Immature natural killer cell (primary cell): ENCODE data around the gene PCNX2. TPM values are rescaled to one million over a fixed set of nuclear protein-coding genes. Genes with fewer than 3 reads are reported as not detected.
A peak's percentile ranks its signal among the peaks of the same experiment; 100 is the strongest.

ENCODE experiments used
- DNase-seq, 3 donors: peaks; one replicate each; pipeline ENCODE4 v3.0.0; 2022; ENCODE audit warnings: mixed read lengths in 1 of 3
- H3K27ac Mint-ChIP-seq, 6 donors: one replicate each; pipeline ENCODE4 v1.8.0; 2020; ENCODE audit warnings: mixed read lengths in 6 of 6, mild to moderate bottlenecking in 5 of 6, inconsistent platforms in 4 of 6, moderate library complexity in 3 of 6
- H3K27me3 Mint-ChIP-seq, 3 donors: one replicate each; pipeline ENCODE4 v1.8.0; 2020 to 2021; ENCODE audit warnings: low read depth in 3 of 3, mild to moderate bottlenecking in 3 of 3, mixed read lengths in 3 of 3, moderate library complexity in 3 of 3, inconsistent platforms in 1 of 3
- H3K36me3 Mint-ChIP-seq, 3 donors: one replicate each; pipeline ENCODE4 v1.8.0; 2020; ENCODE audit warnings: mixed read lengths in 3 of 3, inconsistent platforms in 2 of 3, mild to moderate bottlenecking in 2 of 3
- H3K4me1 Mint-ChIP-seq, 2 donors: one replicate each; pipeline ENCODE4 v1.8.0; 2020; ENCODE audit warnings: inconsistent platforms in 2 of 2, mild to moderate bottlenecking in 2 of 2, mixed read lengths in 2 of 2, moderate library complexity in 1 of 2
- H3K4me3 Mint-ChIP-seq, 5 donors: one replicate each; pipeline ENCODE4 v1.8.0; 2020; ENCODE audit warnings: mild to moderate bottlenecking in 5 of 5, mixed read lengths in 5 of 5, inconsistent platforms in 3 of 5, moderate library complexity in 3 of 5
- H3K9me3 Mint-ChIP-seq, 6 donors: one replicate each; pipeline ENCODE4 v1.8.0; 2020; ENCODE audit warnings: mild to moderate bottlenecking in 6 of 6, mixed read lengths in 6 of 6, inconsistent platforms in 4 of 6, moderate library complexity in 3 of 6
- polyA plus RNA-seq, 3 donors: library from polyadenylated mRNA; unstranded; fragments of 300-500 nt; fragmentation: Illumina TruSeq; gene quantifications; one replicate each; pipeline ENCODE4 v1.2.3, GENCODE V29; 2021

The PCNX2 gene
- polyA plus RNA-seq, 3 donors from 2014 or later = 1.1 to 2.6 TPM; not detected in 1

- Mint-ChIP-seq H3K36me3 (peaks cover 51 to 76% (median 72%) of the 10 kb centered on the region in 3 donors), H3K27ac (no peak overlapping the region)
Observed at GRCh38 chr1:232973652-232974611, 321.6 kb downstream of the PCNX2 start.

GRCh38 chr1:232970508-232970907 is 325.0 kb downstream of the PCNX2 start:
- H3K4me3 Mint-ChIP-seq = no peak overlapping the region
- H3K9me3 Mint-ChIP-seq = peaks cover 0 to 18% (median 9%) of the 10 kb centered on the region in 6 donors
- H3K27ac Mint-ChIP-seq = no peak overlapping the region
- DNase-seq = no peak
- peaks cover 52 to 63% (median 57%) of the 10 kb centered on the region in 3 donors for H3K36me3 Mint-ChIP-seq
- no peaks in the 10 kb centered on the region for H3K27me3 Mint-ChIP-seq
- peaks cover 11 to 18% of the 10 kb centered on the region in 2 donors for H3K4me1 Mint-ChIP-seq

More at GRCh38 chr1:232973652-232974611, 321.6 kb downstream of the PCNX2 start:
- Mint-ChIP-seq H3K27me3 (no peaks in the 10 kb centered on the region), H3K4me1 (peaks cover 12 to 20% of the 10 kb centered on the region in 2 donors), H3K9me3 (peaks cover 0 to 18% (median 9%) of the 10 kb centered on the region in 6 donors), H3K4me3 (no peak overlapping the region)
- no peak for DNase-seq

- Mint-ChIP-seq H3K9me3 (peaks cover 0 to 18% (median 9%) of the 10 kb centered on the region in 6 donors), H3K27me3 (no peaks in the 10 kb centered on the region), H3K4me1 (peaks cover 11 to 18% of the 10 kb centered on the region in 2 donors), H3K4me3 (no peak overlapping the region), H3K27ac (no peak overlapping the region), H3K36me3 (peaks cover 52 to 59% (median 52%) of the 10 kb centered on the region in 3 donors)
- no peak for DNase-seq
Observed at GRCh38 chr1:232969799-232970198, 325.7 kb downstream of the PCNX2 start.

- Mint-ChIP-seq H3K36me3 (peaks cover 44 to 54% (median 47%) of the 10 kb centered on the region in 3 donors), H3K4me1 (peaks cover 11 to 18% of the 10 kb centered on the region in 2 donors), H3K27me3 (no peaks in the 10 kb centered on the region), H3K9me3 (peaks cover 0 to 15% (median 8%) of the 10 kb centered on the region in 6 donors), H3K27ac (peak overlapping the region in 1 of 6 donors; percentile 35), H3K4me3 (no peak overlapping the region)
- peak in 1 of 3 donors; percentile 3 for DNase-seq
Observed at GRCh38 chr1:232968965-232969364, 326.6 kb downstream of the PCNX2 start.

GRCh38 chr1:232968391-232968790 is 327.1 kb downstream of the PCNX2 start:
- H3K4me1 Mint-ChIP-seq = peaks cover 14 to 18% of the 10 kb centered on the region in 2 donors
- peak overlapping the region in 3 of 6 donors; percentile 31 to 40 (median 35) for H3K27ac Mint-ChIP-seq
- H3K36me3 Mint-ChIP-seq = peaks cover 38 to 53% (median 41%) of the 10 kb centered on the region in 3 donors

GRCh38 chr1:232966663-232967062 is 328.9 kb downstream of the PCNX2 start:
- no peak for DNase-seq
- Mint-ChIP-seq H3K4me3 (no peak overlapping the region), H3K27me3 (no peaks in the 10 kb centered on the region), H3K4me1 (peaks cover 18% of the 10 kb centered on the region in 2 donors), H3K9me3 (no peaks in the 10 kb centered on the region), H3K27ac (peak overlapping the region in 1 of 6 donors; percentile 5), H3K36me3 (peaks cover 29 to 40% (median 29%) of the 10 kb centered on the region in 3 donors)

More at GRCh38 chr1:232968391-232968790, 327.1 kb downstream of the PCNX2 start:
- no peaks in the 10 kb centered on the region for H3K27me3 Mint-ChIP-seq
- DNase-seq = no peak
- H3K4me3 Mint-ChIP-seq = no peak overlapping the region
- H3K9me3 Mint-ChIP-seq = peaks cover 0 to 9% (median 2%) of the 10 kb centered on the region in 6 donors

- Mint-ChIP-seq H3K4me1 (peaks cover 18% of the 10 kb centered on the region in 2 donors), H3K36me3 (peaks cover 23 to 37% (median 23%) of the 10 kb centered on the region in 3 donors), H3K27ac (no peak overlapping the region), H3K9me3 (no peaks in the 10 kb centered on the region), H3K4me3 (no peak overlapping the region), H3K27me3 (peaks cover 0 to 2% (median 0%) of the 10 kb centered on the region in 3 donors)
- no peak for DNase-seq
Observed at GRCh38 chr1:232965912-232966217, 329.7 kb downstream of the PCNX2 start.

GRCh38 chr1:232965124-232965911 is 330.2 kb downstream of the PCNX2 start:
- Mint-ChIP-seq H3K27me3 (peaks cover 0 to 2% (median 0%) of the 10 kb centered on the region in 3 donors), H3K9me3 (no peaks in the 10 kb centered on the region), H3K4me3 (no peak overlapping the region), H3K4me1 (peaks cover 18% of the 10 kb centered on the region in 2 donors), H3K27ac (no peak overlapping the region), H3K36me3 (peaks cover 23 to 41% (median 26%) of the 10 kb centered on the region in 3 donors)
- no peak for DNase-seq

GRCh38 chr1:232964601-232965000 is 330.9 kb downstream of the PCNX2 start:
- Mint-ChIP-seq H3K27ac (no peak overlapping the region), H3K4me1 (peaks cover 18% of the 10 kb centered on the region in 2 donors), H3K36me3 (peaks cover 18 to 36% (median 22%) of the 10 kb centered on the region in 3 donors), H3K9me3 (no peaks in the 10 kb centered on the region), H3K27me3 (peaks cover 0 to 2% (median 0%) of the 10 kb centered on the region in 3 donors), H3K4me3 (no peak overlapping the region)
- DNase-seq = no peak

GRCh38 chr1:232962761-232963745 is 332.5 kb downstream of the PCNX2 start:
- Mint-ChIP-seq H3K9me3 (peaks cover 0 to 2% (median 0%) of the 10 kb centered on the region in 6 donors), H3K4me1 (peaks cover 2 to 8% of the 10 kb centered on the region in 2 donors), H3K36me3 (peaks cover 26 to 41% (median 31%) of the 10 kb centered on the region in 3 donors), H3K27me3 (peaks cover 0 to 2% (median 0%) of the 10 kb centered on the region in 3 donors), H3K27ac (no peak overlapping the region), H3K4me3 (no peak overlapping the region)
- DNase-seq = no peak

- Mint-ChIP-seq H3K27ac (no peak overlapping the region), H3K36me3 (peaks cover 34 to 51% (median 47%) of the 10 kb centered on the region in 3 donors)
Observed at GRCh38 chr1:232958067-232958466, 337.5 kb downstream of the PCNX2 start.

GRCh38 chr1:232956081-232956480 is 339.4 kb downstream of the PCNX2 start:
- Mint-ChIP-seq H3K27me3 (peaks cover 0 to 2% (median 0%) of the 10 kb centered on the region in 3 donors), H3K36me3 (peaks cover 28 to 44% (median 43%) of the 10 kb centered on the region in 3 donors), H3K4me1 (peaks cover 22 to 24% of the 10 kb centered on the region in 2 donors), H3K27ac (no peak overlapping the region), H3K9me3 (peaks cover 0 to 2% (median 0%) of the 10 kb centered on the region in 6 donors), H3K4me3 (no peak overlapping the region)
- DNase-seq = no peak

More at GRCh38 chr1:232958067-232958466, 337.5 kb downstream of the PCNX2 start:
- Mint-ChIP-seq H3K4me3 (no peak overlapping the region), H3K27me3 (peaks cover 0 to 2% (median 0%) of the 10 kb centered on the region in 3 donors), H3K4me1 (peaks cover 3 to 4% of the 10 kb centered on the region in 2 donors), H3K9me3 (peaks cover 0 to 2% (median 0%) of the 10 kb centered on the region in 6 donors)
- no peak for DNase-seq
